ENCODE data around the gene TNS1. TPM values are rescaled to one million over a fixed set of nuclear protein-coding genes. Genes with fewer than 3 reads are reported as not detected.

TNS1 gene
- total RNA-seq, 1 experiment from 2014 or later: 4.5 TPM

- TF ChIP-seq ZNF263 (CRISPR knock-in tag; IDR thresholded peaks at IDR 0.05; ENCODE audit: low read depth) (no peak), CBFB (CRISPR knock-in tag; IDR thresholded peaks at IDR 0.05; ENCODE audit: low read depth) (no peak), ZNF317 (CRISPR knock-in tag; IDR thresholded peaks at IDR 0.05; ENCODE audit: borderline replicate concordance, low read depth) (no peak), GTF2I (CRISPR knock-in tag; conservative IDR thresholded peaks at IDR 0.05) (no peak), MXD4 (CRISPR knock-in tag; IDR thresholded peaks at IDR 0.05; ENCODE audit: borderline replicate concordance) (no peak), NR3C1 (CRISPR knock-in tag; conservative IDR thresholded peaks at IDR 0.05; ENCODE audit: low read depth) (no peak), CREB1 (CRISPR knock-in tag; IDR thresholded peaks at IDR 0.05) (no peak), ZNF416 (CRISPR knock-in tag; IDR thresholded peaks at IDR 0.05) (no peak), SP1 (CRISPR knock-in tag; conservative IDR thresholded peaks at IDR 0.05) (peak; percentile 41), PRDM15 (CRISPR knock-in tag; IDR thresholded peaks at IDR 0.05) (no peak), ZNF671 (CRISPR knock-in tag; IDR thresholded peaks at IDR 0.05) (no peak), FOXP4 (CRISPR knock-in tag; IDR thresholded peaks at IDR 0.05) (no peak), HMGA2 (CRISPR knock-in tag; IDR thresholded peaks at IDR 0.05) (no peak), JAZF1 (CRISPR knock-in tag; IDR thresholded peaks at IDR 0.05) (no peak), USF1 (CRISPR knock-in tag; IDR thresholded peaks at IDR 0.05) (peak; percentile 88), AR (CRISPR knock-in tag; IDR thresholded peaks at IDR 0.05) (no peak), NFATC4 (CRISPR knock-in tag; IDR thresholded peaks at IDR 0.05) (no peak)
- TF ChIP-seq, protein P1, sequence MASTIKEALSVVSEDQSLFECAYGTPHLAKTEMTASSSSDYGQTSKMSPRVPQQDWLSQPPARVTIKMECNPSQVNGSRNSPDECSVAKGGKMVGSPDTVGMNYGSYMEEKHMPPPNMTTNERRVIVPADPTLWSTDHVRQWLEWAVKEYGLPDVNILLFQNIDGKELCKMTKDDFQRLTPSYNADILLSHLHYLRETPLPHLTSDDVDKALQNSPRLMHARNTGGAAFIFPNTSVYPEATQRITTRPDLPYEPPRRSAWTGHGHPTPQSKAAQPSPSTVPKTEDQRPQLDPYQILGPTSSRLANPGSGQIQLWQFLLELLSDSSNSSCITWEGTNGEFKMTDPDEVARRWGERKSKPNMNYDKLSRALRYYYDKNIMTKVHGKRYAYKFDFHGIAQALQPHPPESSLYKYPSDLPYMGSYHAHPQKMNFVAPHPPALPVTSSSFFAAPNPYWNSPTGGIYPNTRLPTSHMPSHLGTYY (CRISPR knock-in tag; IDR thresholded peaks at IDR 0.05): no peak
- TF ChIP-seq, protein P2, sequence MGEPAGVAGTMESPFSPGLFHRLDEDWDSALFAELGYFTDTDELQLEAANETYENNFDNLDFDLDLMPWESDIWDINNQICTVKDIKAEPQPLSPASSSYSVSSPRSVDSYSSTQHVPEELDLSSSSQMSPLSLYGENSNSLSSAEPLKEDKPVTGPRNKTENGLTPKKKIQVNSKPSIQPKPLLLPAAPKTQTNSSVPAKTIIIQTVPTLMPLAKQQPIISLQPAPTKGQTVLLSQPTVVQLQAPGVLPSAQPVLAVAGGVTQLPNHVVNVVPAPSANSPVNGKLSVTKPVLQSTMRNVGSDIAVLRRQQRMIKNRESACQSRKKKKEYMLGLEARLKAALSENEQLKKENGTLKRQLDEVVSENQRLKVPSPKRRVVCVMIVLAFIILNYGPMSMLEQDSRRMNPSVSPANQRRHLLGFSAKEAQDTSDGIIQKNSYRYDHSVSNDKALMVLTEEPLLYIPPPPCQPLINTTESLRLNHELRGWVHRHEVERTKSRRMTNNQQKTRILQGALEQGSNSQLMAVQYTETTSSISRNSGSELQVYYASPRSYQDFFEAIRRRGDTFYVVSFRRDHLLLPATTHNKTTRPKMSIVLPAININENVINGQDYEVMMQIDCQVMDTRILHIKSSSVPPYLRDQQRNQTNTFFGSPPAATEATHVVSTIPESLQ (CRISPR knock-in tag; IDR thresholded peaks at IDR 0.05): no peak
- TF ChIP-seq, protein P3, sequence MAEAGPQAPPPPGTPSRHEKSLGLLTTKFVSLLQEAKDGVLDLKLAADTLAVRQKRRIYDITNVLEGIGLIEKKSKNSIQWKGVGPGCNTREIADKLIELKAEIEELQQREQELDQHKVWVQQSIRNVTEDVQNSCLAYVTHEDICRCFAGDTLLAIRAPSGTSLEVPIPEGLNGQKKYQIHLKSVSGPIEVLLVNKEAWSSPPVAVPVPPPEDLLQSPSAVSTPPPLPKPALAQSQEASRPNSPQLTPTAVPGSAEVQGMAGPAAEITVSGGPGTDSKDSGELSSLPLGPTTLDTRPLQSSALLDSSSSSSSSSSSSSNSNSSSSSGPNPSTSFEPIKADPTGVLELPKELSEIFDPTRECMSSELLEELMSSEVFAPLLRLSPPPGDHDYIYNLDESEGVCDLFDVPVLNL (CRISPR knock-in tag; IDR thresholded peaks at IDR 0.05; ENCODE audit: borderline replicate concordance, low read depth): no peak
- TF ChIP-seq, protein P4, sequence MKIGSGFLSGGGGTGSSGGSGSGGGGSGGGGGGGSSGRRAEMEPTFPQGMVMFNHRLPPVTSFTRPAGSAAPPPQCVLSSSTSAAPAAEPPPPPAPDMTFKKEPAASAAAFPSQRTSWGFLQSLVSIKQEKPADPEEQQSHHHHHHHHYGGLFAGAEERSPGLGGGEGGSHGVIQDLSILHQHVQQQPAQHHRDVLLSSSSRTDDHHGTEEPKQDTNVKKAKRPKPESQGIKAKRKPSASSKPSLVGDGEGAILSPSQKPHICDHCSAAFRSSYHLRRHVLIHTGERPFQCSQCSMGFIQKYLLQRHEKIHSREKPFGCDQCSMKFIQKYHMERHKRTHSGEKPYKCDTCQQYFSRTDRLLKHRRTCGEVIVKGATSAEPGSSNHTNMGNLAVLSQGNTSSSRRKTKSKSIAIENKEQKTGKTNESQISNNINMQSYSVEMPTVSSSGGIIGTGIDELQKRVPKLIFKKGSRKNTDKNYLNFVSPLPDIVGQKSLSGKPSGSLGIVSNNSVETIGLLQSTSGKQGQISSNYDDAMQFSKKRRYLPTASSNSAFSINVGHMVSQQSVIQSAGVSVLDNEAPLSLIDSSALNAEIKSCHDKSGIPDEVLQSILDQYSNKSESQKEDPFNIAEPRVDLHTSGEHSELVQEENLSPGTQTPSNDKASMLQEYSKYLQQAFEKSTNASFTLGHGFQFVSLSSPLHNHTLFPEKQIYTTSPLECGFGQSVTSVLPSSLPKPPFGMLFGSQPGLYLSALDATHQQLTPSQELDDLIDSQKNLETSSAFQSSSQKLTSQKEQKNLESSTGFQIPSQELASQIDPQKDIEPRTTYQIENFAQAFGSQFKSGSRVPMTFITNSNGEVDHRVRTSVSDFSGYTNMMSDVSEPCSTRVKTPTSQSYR (CRISPR knock-in tag; IDR thresholded peaks at IDR 0.05): no peak
These were observed 246.3 kb downstream of the TNS1 start (continued) for GRCh38 chr2:217756375-217757107.

Measured in WTC11 (cell line).